Progenitor cell of endocrine pancreas (in vitro differentiated cells): ENCODE measurements around the gene RPL4. TPM values are rescaled to one million over a fixed set of nuclear protein-coding genes. Genes with fewer than 3 reads are reported as not detected.
"Not testable (repeated sequence)": the region's sequence is repeated elsewhere in the genome, so short reads cannot be mapped to it uniquely, and the experiment has no call there.

Experiments used
- DNase-seq: peaks from one replicate; pipeline ENCODE4 v3.0.0; 2021; ENCODE audit warnings: low spot score; ENCODE audit not compliant: unreplicated experiment
- H3K27ac Mint-ChIP-seq: 2 replicates; pipeline ENCODE4 v1.8.0; 2021; ENCODE audit warnings: mild to moderate bottlenecking, moderate library complexity, mixed read lengths
- H3K27me3 Mint-ChIP-seq: 2 replicates; pipeline ENCODE4 v1.8.0; 2021; ENCODE audit warnings: mixed read lengths
- H3K36me3 Mint-ChIP-seq: 2 replicates; pipeline ENCODE4 v1.8.0; 2022; ENCODE audit warnings: mixed read lengths; ENCODE audit not compliant: insufficient read depth
- H3K4me1 Mint-ChIP-seq: 2 replicates; pipeline ENCODE4 v1.8.0; 2021; ENCODE audit warnings: low read depth, mixed read lengths
- H3K4me3 Mint-ChIP-seq: 2 replicates; pipeline ENCODE4 v1.8.0; 2021; ENCODE audit warnings: low read depth, mild to moderate bottlenecking, moderate library complexity, mixed read lengths
- H3K9me3 Mint-ChIP-seq: 2 replicates; pipeline ENCODE4 v1.8.0; 2021; ENCODE audit warnings: low read depth, mixed read lengths
- CTCF ChIP-seq: fragments of 200-600 bp; sonication (generic); IDR thresholded peaks from one replicate; pipeline ENCODE4 v1.5.0; 2021; ENCODE audit warnings: antibody characterized with exemption, mild to moderate bottlenecking; ENCODE audit not compliant: unreplicated experiment
- total RNA-seq: library from RNA; stranded (reverse); gene quantifications from 2 replicates; pipeline ENCODE4 v1.2.1, GENCODE V29; 2021

The RPL4 gene
- total RNA-seq, 1 donor from 2014 or later = 2,572 TPM

GRCh38 chr15:66505430-66505811 is 766 bp upstream of the RPL4 start:
- no peak for DNase-seq
- peak overlapping the region; percentile 99 for H3K27ac Mint-ChIP-seq
- no peak for TF ChIP-seq CTCF
- H3K36me3 Mint-ChIP-seq = peaks cover 21% of the 10 kb centered on the region
- H3K4me1 Mint-ChIP-seq = peaks cover 34% of the 10 kb centered on the region
- H3K27me3 Mint-ChIP-seq = no peaks in the 10 kb centered on the region
- no peaks in the 10 kb centered on the region for H3K9me3 Mint-ChIP-seq
- H3K4me3 Mint-ChIP-seq = peak overlapping the region; percentile 95

- no peaks in the 10 kb centered on the region for H3K27me3 Mint-ChIP-seq
- H3K36me3 Mint-ChIP-seq = peaks cover 26% of the 10 kb centered on the region
- no peak for TF ChIP-seq CTCF
- H3K4me1 Mint-ChIP-seq = peaks cover 34% of the 10 kb centered on the region
- peak overlapping the region; percentile 99 for H3K27ac Mint-ChIP-seq
- H3K4me3 Mint-ChIP-seq = peak overlapping the region; percentile 95
- no peak for DNase-seq
- H3K9me3 Mint-ChIP-seq = no peaks in the 10 kb centered on the region
Measured at GRCh38 chr15:66503780-66504562, 684 bp downstream of the RPL4 start.

- peaks cover 30% of the 10 kb centered on the region for H3K36me3 Mint-ChIP-seq
- H3K27me3 Mint-ChIP-seq, DNase-seq, H3K9me3 Mint-ChIP-seq: not testable (repeated sequence)
- H3K4me1 Mint-ChIP-seq = peaks cover 33% of the 10 kb centered on the region
- peak overlapping the region; percentile 95 for H3K4me3 Mint-ChIP-seq
- peak overlapping the region; percentile 88 for H3K27ac Mint-ChIP-seq
Measured at GRCh38 chr15:66503041-66503648, 1.5 kb downstream of the RPL4 start.

GRCh38 chr15:66502491-66502890 is 2.2 kb downstream of the RPL4 start:
- H3K9me3 Mint-ChIP-seq = no peaks in the 10 kb centered on the region
- peaks cover 35% of the 10 kb centered on the region for H3K36me3 Mint-ChIP-seq
- H3K4me3 Mint-ChIP-seq = peak overlapping the region; percentile 95
- H3K4me1 Mint-ChIP-seq = peaks cover 33% of the 10 kb centered on the region
- TF ChIP-seq CTCF = no peak
- H3K27me3 Mint-ChIP-seq = no peaks in the 10 kb centered on the region
- no peak for DNase-seq
- H3K27ac Mint-ChIP-seq = peak overlapping the region; percentile 88

- H3K27ac Mint-ChIP-seq, DNase-seq, H3K27me3 Mint-ChIP-seq, H3K9me3 Mint-ChIP-seq, H3K4me3 Mint-ChIP-seq: not testable (repeated sequence)
- Mint-ChIP-seq H3K36me3 (peaks cover 37% of the 10 kb centered on the region), H3K4me1 (peaks cover 26% of the 10 kb centered on the region)
Measured at GRCh38 chr15:66500346-66500745, 4.3 kb downstream of the RPL4 start.

- no peak overlapping the region for H3K27ac Mint-ChIP-seq
- H3K9me3 Mint-ChIP-seq = no peaks in the 10 kb centered on the region
- DNase-seq = no peak
- peaks cover 36% of the 10 kb centered on the region for H3K36me3 Mint-ChIP-seq
- H3K27me3 Mint-ChIP-seq = no peaks in the 10 kb centered on the region
- H3K4me1 Mint-ChIP-seq = peaks cover 22% of the 10 kb centered on the region
- no peak overlapping the region for H3K4me3 Mint-ChIP-seq
- peak; percentile 53 for TF ChIP-seq CTCF
Measured at GRCh38 chr15:66498501-66499386, 5.9 kb downstream of the RPL4 start.
